ENCODE results near the gene FAM3C.

GRCh38 chr7:121344497-121344896, 51.6 kb downstream of the FAM3C start:
- TF ChIP-seq, protein P1, sequence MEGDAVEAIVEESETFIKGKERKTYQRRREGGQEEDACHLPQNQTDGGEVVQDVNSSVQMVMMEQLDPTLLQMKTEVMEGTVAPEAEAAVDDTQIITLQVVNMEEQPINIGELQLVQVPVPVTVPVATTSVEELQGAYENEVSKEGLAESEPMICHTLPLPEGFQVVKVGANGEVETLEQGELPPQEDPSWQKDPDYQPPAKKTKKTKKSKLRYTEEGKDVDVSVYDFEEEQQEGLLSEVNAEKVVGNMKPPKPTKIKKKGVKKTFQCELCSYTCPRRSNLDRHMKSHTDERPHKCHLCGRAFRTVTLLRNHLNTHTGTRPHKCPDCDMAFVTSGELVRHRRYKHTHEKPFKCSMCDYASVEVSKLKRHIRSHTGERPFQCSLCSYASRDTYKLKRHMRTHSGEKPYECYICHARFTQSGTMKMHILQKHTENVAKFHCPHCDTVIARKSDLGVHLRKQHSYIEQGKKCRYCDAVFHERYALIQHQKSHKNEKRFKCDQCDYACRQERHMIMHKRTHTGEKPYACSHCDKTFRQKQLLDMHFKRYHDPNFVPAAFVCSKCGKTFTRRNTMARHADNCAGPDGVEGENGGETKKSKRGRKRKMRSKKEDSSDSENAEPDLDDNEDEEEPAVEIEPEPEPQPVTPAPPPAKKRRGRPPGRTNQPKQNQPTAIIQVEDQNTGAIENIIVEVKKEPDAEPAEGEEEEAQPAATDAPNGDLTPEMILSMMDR (IDR thresholded peaks at IDR 0.05), result no peak
- no peak for TF ChIP-seq POLR2A (IDR thresholded peaks at IDR 0.05)
